ENCODE measurements around the gene SMG6. TPM values are rescaled to one million over a fixed set of nuclear protein-coding genes. Genes with fewer than 3 reads are reported as not detected.

SMG6 gene
- total RNA-seq, 3 donors from 2014 or later, result 24.9 to 29.3 (median 29.0) TPM

DNA sequence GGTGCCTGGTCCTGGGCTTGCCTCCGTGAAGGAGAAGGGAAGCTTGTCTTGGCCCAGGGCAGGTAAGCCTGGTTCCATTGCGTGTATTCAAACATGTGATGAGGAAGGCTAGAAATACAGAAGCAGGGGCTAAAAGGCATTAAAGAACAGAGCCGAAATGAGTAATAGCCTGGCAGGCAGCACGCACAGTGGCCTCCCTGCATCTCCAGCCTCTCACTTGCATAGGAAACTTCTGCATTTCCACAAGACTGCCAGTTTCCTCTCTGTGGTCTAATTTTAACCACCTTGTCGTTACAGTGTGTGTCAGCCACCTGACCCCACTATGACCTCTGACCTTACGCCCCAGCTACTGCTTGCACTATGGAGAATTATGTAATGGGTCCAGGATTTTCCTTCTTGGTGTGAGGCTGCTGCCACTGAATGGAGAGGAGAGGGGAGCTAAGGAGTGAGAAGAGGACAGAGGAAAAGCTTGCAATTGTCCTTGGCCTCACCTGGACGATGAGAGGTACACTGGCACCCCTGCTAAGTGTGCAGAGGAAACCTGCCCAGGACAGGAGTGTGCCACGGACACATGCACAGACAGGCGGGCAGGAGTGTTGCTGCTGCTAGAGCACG lies 215.9 kb downstream of the SMG6 start:
- TF ChIP-seq POLR2AphosphoS5 (IDR thresholded peaks at IDR 0.05) (peak in 1 of 3 donors; percentile 43), POLR2A (IDR thresholded peaks at IDR 0.05) (no peak)
- TF ChIP-seq, protein P1, sequence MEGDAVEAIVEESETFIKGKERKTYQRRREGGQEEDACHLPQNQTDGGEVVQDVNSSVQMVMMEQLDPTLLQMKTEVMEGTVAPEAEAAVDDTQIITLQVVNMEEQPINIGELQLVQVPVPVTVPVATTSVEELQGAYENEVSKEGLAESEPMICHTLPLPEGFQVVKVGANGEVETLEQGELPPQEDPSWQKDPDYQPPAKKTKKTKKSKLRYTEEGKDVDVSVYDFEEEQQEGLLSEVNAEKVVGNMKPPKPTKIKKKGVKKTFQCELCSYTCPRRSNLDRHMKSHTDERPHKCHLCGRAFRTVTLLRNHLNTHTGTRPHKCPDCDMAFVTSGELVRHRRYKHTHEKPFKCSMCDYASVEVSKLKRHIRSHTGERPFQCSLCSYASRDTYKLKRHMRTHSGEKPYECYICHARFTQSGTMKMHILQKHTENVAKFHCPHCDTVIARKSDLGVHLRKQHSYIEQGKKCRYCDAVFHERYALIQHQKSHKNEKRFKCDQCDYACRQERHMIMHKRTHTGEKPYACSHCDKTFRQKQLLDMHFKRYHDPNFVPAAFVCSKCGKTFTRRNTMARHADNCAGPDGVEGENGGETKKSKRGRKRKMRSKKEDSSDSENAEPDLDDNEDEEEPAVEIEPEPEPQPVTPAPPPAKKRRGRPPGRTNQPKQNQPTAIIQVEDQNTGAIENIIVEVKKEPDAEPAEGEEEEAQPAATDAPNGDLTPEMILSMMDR (IDR thresholded peaks at IDR 0.05), result no peak
- Histone ChIP-seq H3K4me1 (peaks cover 23 to 32% of the 10 kb centered on the region in 2 donors), H3K27ac (peak overlapping the region; percentile 88 to 97), H3K27me3 (no peaks in the 10 kb centered on the region), H3K36me3 (no peaks in the 10 kb centered on the region), H3K4me3 (no peak overlapping the region), H3K9me3 (no peaks in the 10 kb centered on the region)
- DNase-seq (ENCODE audit: low spot score in 2 of 2), result no peak
- intact Hi-C loops (cut with DNase I; ENCODE audit: low total_unique reads), result no loop called here

- Histone ChIP-seq H3K4me3 (no peak overlapping the region), H3K27me3 (no peaks in the 10 kb centered on the region), H3K36me3 (peaks cover under 1% of the 10 kb centered on the region), H3K9me3 (no peaks in the 10 kb centered on the region), H3K27ac (peak overlapping the region; percentile 94 to 97), H3K4me1 (peaks cover 23 to 32% of the 10 kb centered on the region in 2 donors)
- intact Hi-C loops (cut with DNase I; ENCODE audit: low total_unique reads), result no loop called here
- DNase-seq (ENCODE audit: low spot score in 2 of 2), result no peak
- TF ChIP-seq POLR2AphosphoS5 (IDR thresholded peaks at IDR 0.05) (no peak), POLR2A (IDR thresholded peaks at IDR 0.05) (no peak)
- TF ChIP-seq, protein P1 (IDR thresholded peaks at IDR 0.05), result no peak
Measured at GRCh38 chr17:2086306-2086705, 217.3 kb downstream of the SMG6 start.

GRCh38 chr17:2085648-2085949 lies 218.0 kb downstream of the SMG6 start:
- DNase-seq (ENCODE audit: low spot score in 2 of 2), result no peak
- no peak overlapping the region for H3K4me3 ChIP-seq
- intact Hi-C loops (cut with DNase I; ENCODE audit: low total_unique reads), result no loop called here
- H3K36me3 ChIP-seq, result peaks cover 5% of the 10 kb centered on the region
- TF ChIP-seq, protein P1 (IDR thresholded peaks at IDR 0.05), result no peak
- TF ChIP-seq POLR2A (IDR thresholded peaks at IDR 0.05) (no peak), POLR2AphosphoS5 (IDR thresholded peaks at IDR 0.05) (peak in 2 of 3 donors; percentile 28 to 52)
- H3K4me1 ChIP-seq, result peaks cover 23 to 28% of the 10 kb centered on the region in 2 donors
- no peaks in the 10 kb centered on the region for H3K9me3 ChIP-seq
- H3K27ac ChIP-seq, result peak overlapping the region; percentile 94 to 97
- H3K27me3 ChIP-seq, result no peaks in the 10 kb centered on the region

- Histone ChIP-seq H3K4me1 (peaks cover 23 to 27% of the 10 kb centered on the region in 2 donors), H3K27ac (peak overlapping the region; percentile 94 to 97), H3K9me3 (no peaks in the 10 kb centered on the region), H3K36me3 (peaks cover 5% of the 10 kb centered on the region), H3K27me3 (no peaks in the 10 kb centered on the region), H3K4me3 (no peak overlapping the region)
- TF ChIP-seq POLR2A (IDR thresholded peaks at IDR 0.05) (no peak), POLR2AphosphoS5 (IDR thresholded peaks at IDR 0.05) (peak; percentile 61 to 66 (median 66))
- TF ChIP-seq, protein P1 (IDR thresholded peaks at IDR 0.05), result no peak
- intact Hi-C loops (cut with DNase I; ENCODE audit: low total_unique reads), result no loop called here
- DNase-seq (ENCODE audit: low spot score in 2 of 2), result peak in 1 of 2 donors; percentile 61
Measured at GRCh38 chr17:2084766-2085647, 218.6 kb downstream of the SMG6 start.
